Gastroesophageal sphincter (tissue), 3 donors: ENCODE data around the gene CDH13.

Source experiments
- POLR2A ChIP-seq, 2 donors: fragments of 450-650 bp; IDR thresholded peaks; one replicate each; pipeline ENCODE4 v1.6.1; 2017; ENCODE audit warnings: antibody characterized with exemption in 2 of 2, mild to moderate bottlenecking in 2 of 2, moderate library complexity in 1 of 2
- POLR2AphosphoS5 ChIP-seq: sonication (generic); formaldehyde crosslinking; IDR thresholded peaks from one replicate; pipeline ENCODE4 v1.6.1; 2017; ENCODE audit warnings: antibody characterized with exemption
- TF ChIP-seq, protein P1 (sequence below), 4 experiments: fragments of 200-600 bp in 2 of 4; fragments of 450-650 bp in 2 of 4; sonication (generic) in 1 of 4; IDR thresholded peaks; one replicate each; pipeline ENCODE4 v1.5.1; 2017 to 2019; ENCODE audit warnings: antibody characterized with exemption in 4 of 4, mild to moderate bottlenecking in 2 of 4, moderate library complexity in 2 of 4

GRCh38 chr16:82748026-82748425, 121.3 kb downstream of the CDH13 start:
- TF ChIP-seq, protein P1, sequence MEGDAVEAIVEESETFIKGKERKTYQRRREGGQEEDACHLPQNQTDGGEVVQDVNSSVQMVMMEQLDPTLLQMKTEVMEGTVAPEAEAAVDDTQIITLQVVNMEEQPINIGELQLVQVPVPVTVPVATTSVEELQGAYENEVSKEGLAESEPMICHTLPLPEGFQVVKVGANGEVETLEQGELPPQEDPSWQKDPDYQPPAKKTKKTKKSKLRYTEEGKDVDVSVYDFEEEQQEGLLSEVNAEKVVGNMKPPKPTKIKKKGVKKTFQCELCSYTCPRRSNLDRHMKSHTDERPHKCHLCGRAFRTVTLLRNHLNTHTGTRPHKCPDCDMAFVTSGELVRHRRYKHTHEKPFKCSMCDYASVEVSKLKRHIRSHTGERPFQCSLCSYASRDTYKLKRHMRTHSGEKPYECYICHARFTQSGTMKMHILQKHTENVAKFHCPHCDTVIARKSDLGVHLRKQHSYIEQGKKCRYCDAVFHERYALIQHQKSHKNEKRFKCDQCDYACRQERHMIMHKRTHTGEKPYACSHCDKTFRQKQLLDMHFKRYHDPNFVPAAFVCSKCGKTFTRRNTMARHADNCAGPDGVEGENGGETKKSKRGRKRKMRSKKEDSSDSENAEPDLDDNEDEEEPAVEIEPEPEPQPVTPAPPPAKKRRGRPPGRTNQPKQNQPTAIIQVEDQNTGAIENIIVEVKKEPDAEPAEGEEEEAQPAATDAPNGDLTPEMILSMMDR (IDR thresholded peaks at IDR 0.05) = peak in 1 of 4 experiments; percentile 15
- TF ChIP-seq POLR2AphosphoS5 (no peak), POLR2A (IDR thresholded peaks at IDR 0.05) (no peak)
